Measurements from ENCODE around the gene PSMD13.

DNA sequence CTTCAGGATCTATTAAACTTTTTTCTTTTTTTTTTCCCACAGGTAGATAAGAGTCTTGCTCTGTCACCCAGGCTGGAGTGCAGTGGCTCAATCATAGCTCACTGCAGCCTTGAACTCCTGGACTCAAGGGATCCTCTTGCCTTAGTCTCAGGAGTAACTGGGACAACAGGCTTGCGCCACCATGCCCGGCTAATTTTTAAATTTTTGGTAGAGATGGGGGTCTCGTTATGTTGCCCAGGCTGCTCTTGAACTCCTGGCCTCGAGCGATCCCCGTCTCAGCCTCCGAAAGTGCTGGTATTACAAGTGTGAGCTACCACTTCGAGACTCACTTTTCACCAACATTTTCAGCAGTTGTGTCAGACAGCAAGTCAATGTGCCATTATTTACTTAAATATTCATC is 1.6 kb upstream of the PSMD13 start:
- TF ChIP-seq, protein P1, sequence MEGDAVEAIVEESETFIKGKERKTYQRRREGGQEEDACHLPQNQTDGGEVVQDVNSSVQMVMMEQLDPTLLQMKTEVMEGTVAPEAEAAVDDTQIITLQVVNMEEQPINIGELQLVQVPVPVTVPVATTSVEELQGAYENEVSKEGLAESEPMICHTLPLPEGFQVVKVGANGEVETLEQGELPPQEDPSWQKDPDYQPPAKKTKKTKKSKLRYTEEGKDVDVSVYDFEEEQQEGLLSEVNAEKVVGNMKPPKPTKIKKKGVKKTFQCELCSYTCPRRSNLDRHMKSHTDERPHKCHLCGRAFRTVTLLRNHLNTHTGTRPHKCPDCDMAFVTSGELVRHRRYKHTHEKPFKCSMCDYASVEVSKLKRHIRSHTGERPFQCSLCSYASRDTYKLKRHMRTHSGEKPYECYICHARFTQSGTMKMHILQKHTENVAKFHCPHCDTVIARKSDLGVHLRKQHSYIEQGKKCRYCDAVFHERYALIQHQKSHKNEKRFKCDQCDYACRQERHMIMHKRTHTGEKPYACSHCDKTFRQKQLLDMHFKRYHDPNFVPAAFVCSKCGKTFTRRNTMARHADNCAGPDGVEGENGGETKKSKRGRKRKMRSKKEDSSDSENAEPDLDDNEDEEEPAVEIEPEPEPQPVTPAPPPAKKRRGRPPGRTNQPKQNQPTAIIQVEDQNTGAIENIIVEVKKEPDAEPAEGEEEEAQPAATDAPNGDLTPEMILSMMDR (IDR thresholded peaks at IDR 0.05; ENCODE audit: low read depth, low read length): no peak
- TF ChIP-seq EZH2phosphoT487 (IDR thresholded peaks at IDR 0.05; ENCODE audit: low read depth): no peak

All from OCI-LY3 (cell line).